Measurements from ENCODE around the gene MAGEB16. TPM values are rescaled to one million over a fixed set of nuclear protein-coding genes. Genes with fewer than 3 reads are reported as not detected.

MAGEB16 gene
- total RNA-seq, result not detected in 2 replicates

- intact Hi-C loops (cut with micrococcal nuclease), result no loop called here
Observed at GRCh38 chrX:35798042-35798441, at the start of gene MAGEB16. TSS of gene MAGEB16 (plus strand) at chrX:35798342. CDS start at chrX:35802197, 3,855 bp downstream.

- intact Hi-C loops (cut with micrococcal nuclease), result loop anchor here (10.0 kb wide), 1 partner anchor 61 kb away; no protein-coding TSS in a partner anchor
Observed at GRCh38 chrX:35773958-35774564, 24.1 kb upstream of the MAGEB16 start.

GRCh38 chrX:35785075-35785474 lies 13.1 kb upstream of the MAGEB16 start:
- intact Hi-C loops (cut with micrococcal nuclease), result no loop called here

- intact Hi-C loops (cut with micrococcal nuclease), result no loop called here
Observed at GRCh38 chrX:35786271-35786670, 11.9 kb upstream of the MAGEB16 start.

GRCh38 chrX:35787867-35788266 lies 10.3 kb upstream of the MAGEB16 start:
- intact Hi-C loops (cut with micrococcal nuclease), result no loop called here

GRCh38 chrX:35800474-35800873 lies 2.3 kb downstream of the MAGEB16 start:
- intact Hi-C loops (cut with micrococcal nuclease), result no loop called here

- intact Hi-C loops (cut with micrococcal nuclease), result no loop called here
Observed at GRCh38 chrX:35809781-35810180, 11.6 kb downstream of the MAGEB16 start.

GRCh38 chrX:35819241-35819640 lies 21.1 kb downstream of the MAGEB16 start:
- intact Hi-C loops (cut with micrococcal nuclease), result no loop called here

GRCh38 chrX:35826503-35826902 lies 28.4 kb downstream of the MAGEB16 start:
- intact Hi-C loops (cut with micrococcal nuclease), result no loop called here

GRCh38 chrX:35829501-35829900 lies 31.4 kb downstream of the MAGEB16 start:
- intact Hi-C loops (cut with micrococcal nuclease), result no loop called here

- intact Hi-C loops (cut with micrococcal nuclease), result no loop called here
Observed at GRCh38 chrX:35841872-35842271, 43.7 kb downstream of the MAGEB16 start.

GRCh38 chrX:35842674-35843073 lies 44.5 kb downstream of the MAGEB16 start:
- intact Hi-C loops (cut with micrococcal nuclease), result no loop called here

- intact Hi-C loops (cut with micrococcal nuclease), result no loop called here
Observed at GRCh38 chrX:35847736-35848135, 49.6 kb downstream of the MAGEB16 start.

Other genes starting within 250 kb of the MAGEB16 start
- not detected in 2 replicates for gene CFAP47, start 121.4 kb downstream of the MAGEB16 start, total RNA-seq

Data from T-helper 1 cell treated with Interleukin-12 subunit alpha and Interleukin-12 subunit beta and Interleukin-4 antibody, amounts not matched to agents 30 ng/mL and 1 ng/mL, for 36 hours (primary cell).